ENCODE data around the gene SLC25A41.

DNA sequence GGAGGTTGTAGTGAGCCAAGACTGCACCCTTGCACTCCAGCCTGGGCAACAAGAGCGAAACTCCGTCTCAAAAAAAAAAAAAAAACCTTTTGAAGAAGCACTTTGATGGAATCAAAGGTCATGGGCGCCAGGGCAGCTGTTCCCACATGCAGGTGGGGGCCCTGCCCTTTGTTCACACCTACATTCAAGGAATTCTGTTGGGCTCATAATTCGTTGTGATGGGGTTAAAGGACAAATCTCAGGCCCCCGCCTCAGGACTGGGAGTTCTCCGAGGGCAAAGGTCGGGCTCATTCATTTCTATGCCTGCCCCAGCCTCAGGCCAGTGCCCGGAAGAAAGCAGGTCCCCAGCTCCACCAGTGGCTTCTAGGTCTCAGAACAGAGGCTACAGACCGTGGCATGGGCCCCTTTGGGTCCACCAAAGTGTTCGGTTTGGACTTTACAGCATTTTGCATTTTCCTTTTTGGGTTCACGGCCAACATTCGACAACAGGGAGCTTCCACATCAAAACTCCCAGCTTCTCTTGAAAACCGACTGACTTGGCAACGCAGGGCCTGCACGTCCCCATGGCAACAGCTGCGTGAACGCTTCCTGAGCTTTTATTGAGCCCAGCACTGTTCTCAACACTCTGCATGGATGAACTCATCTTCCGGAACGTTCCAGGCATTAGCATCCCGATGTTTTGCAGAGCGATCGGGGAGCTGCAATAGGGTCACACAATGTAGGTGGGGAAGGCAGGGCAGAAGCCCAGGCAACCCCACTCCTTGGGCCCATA, 30.5 kb downstream of the SLC25A41 start:
- TF ChIP-seq, protein P1, sequence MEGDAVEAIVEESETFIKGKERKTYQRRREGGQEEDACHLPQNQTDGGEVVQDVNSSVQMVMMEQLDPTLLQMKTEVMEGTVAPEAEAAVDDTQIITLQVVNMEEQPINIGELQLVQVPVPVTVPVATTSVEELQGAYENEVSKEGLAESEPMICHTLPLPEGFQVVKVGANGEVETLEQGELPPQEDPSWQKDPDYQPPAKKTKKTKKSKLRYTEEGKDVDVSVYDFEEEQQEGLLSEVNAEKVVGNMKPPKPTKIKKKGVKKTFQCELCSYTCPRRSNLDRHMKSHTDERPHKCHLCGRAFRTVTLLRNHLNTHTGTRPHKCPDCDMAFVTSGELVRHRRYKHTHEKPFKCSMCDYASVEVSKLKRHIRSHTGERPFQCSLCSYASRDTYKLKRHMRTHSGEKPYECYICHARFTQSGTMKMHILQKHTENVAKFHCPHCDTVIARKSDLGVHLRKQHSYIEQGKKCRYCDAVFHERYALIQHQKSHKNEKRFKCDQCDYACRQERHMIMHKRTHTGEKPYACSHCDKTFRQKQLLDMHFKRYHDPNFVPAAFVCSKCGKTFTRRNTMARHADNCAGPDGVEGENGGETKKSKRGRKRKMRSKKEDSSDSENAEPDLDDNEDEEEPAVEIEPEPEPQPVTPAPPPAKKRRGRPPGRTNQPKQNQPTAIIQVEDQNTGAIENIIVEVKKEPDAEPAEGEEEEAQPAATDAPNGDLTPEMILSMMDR (IDR thresholded peaks at IDR 0.05): no peak
- TF ChIP-seq POLR2A (IDR thresholded peaks at IDR 0.05): peak in 1 of 2 donors; percentile 37

Measured in Peyer's patch (tissue), 4 donors.